B cell (primary cell): ENCODE measurements around the gene SEMA3A. TPM values are rescaled to one million over a fixed set of nuclear protein-coding genes. Genes with fewer than 3 reads are reported as not detected.

ENCODE experiments used
- ATAC-seq: fragments of 200-7000 bp; cut with Tn5 transposase; one replicate; pipeline ENCODE4 v1.10.0; 2021; ENCODE audit warnings: low read depth, mild to moderate bottlenecking, moderate number of reproducible peaks, moderate library complexity
- CTCF ChIA-PET: fragments of 350-600 bp; sonication (Branson Sonifier 250); formaldehyde crosslinking; loops from one replicate; lab custom pipeline; 2021; ENCODE audit warnings: antibody characterized with exemption, inconsistent platforms; lab: Charles Lee
- POLR2A ChIA-PET: fragments of 350-600 bp; sonication (Branson Sonifier 250); formaldehyde crosslinking; loops from one replicate; lab custom pipeline; 2021; ENCODE audit warnings: antibody characterized with exemption; lab: Charles Lee
- DNase-seq: peaks from one replicate; pipeline ENCODE4 v3.0.0; 2013
- H2AFZ ChIP-seq: 2 replicates; pipeline ENCODE4 v1.6.1; 2012; ENCODE audit warnings: mild to moderate bottlenecking, low read depth, low read length; ENCODE audit not compliant: insufficient read depth, poor library complexity, severe bottlenecking
- H3K27ac ChIP-seq, 2 donors: 1 replicate in 1 of 2; 2 replicates in 1 of 2; pipeline ENCODE4 v1.5.1; 2012 to 2013; ENCODE audit warnings: low read length in 2 of 2, mild to moderate bottlenecking in 2 of 2, moderate library complexity in 1 of 2
- H3K27me3 ChIP-seq, 4 experiments: fragments of 200-600 bp in 1 of 4; sonication (generic) in 1 of 4; replicated peaks in 1 of 4; 1 replicate in 2 of 4; 2 replicates in 2 of 4; pipeline versions ENCODE4 v1.6.1 to v1.7.0; 2013 to 2016; ENCODE audit warnings: low read length in 3 of 4, mild to moderate bottlenecking in 2 of 4, mixed read lengths in 1 of 4, moderate library complexity in 1 of 4; ENCODE audit not compliant: insufficient read depth in 4 of 4, control insufficient read depth in 3 of 4; ENCODE audit errors: control extremely low read depth in 1 of 4
- H3K36me3 ChIP-seq, 2 experiments: replicated peaks in 1 of 2; 1 replicate in 1 of 2; 2 replicates in 1 of 2; pipeline versions ENCODE4 v1.6.1 to v1.7.1; 2013; ENCODE audit warnings: low read length in 1 of 2; ENCODE audit not compliant: insufficient read depth in 2 of 2, control insufficient read depth in 1 of 2; ENCODE audit errors: control extremely low read depth in 1 of 2, extremely low read depth in 1 of 2
- H3K4me1 ChIP-seq, 2 donors: fragments of 200-600 bp in 1 of 2; sonication (generic) in 1 of 2; 1 replicate in 1 of 2; 2 replicates in 1 of 2; pipeline versions ENCODE4 v1.5.1 to v1.6.1; 2013 to 2017; ENCODE audit warnings: low read length in 2 of 2; ENCODE audit not compliant: control insufficient read depth in 2 of 2, insufficient read depth in 2 of 2
- H3K4me2 ChIP-seq: replicated peaks from 2 replicates; pipeline ENCODE3; 2012; ENCODE audit warnings: mild to moderate bottlenecking, low read depth, low read length; ENCODE audit not compliant: poor library complexity, severe bottlenecking
- H3K4me3 ChIP-seq, 5 experiments: fragments of 200-600 bp in 1 of 5; sonication (generic) in 1 of 5; 1 replicate in 3 of 5; 2 replicates in 2 of 5; pipeline versions ENCODE4 v1.5.1 to v1.7.0; 2011 to 2016; ENCODE audit warnings: low read length in 4 of 5, mild to moderate bottlenecking in 4 of 5, low read depth in 2 of 5, control low read depth in 1 of 5, moderate library complexity in 1 of 5; ENCODE audit not compliant: insufficient read depth in 1 of 5; ENCODE audit errors: control extremely low read depth in 1 of 5, extremely low read depth in 1 of 5
- H3K79me2 ChIP-seq: fragments of 200-600 bp; sonication (generic); one replicate; pipeline ENCODE4 v1.6.0; 2016; ENCODE audit warnings: low read length; ENCODE audit not compliant: control insufficient read depth, insufficient read depth
- H3K9ac ChIP-seq: fragments of 200-600 bp; sonication (generic); 2 replicates; pipeline ENCODE4 v1.6.1; 2017; ENCODE audit warnings: mild to moderate bottlenecking, low read length, moderate library complexity
- H3K9me3 ChIP-seq, 3 donors: one replicate each; pipeline versions ENCODE4 v1.6.1 to v1.7.1; 2013; ENCODE audit warnings: low read length in 2 of 3; ENCODE audit not compliant: control insufficient read depth in 2 of 3, insufficient read depth in 1 of 3; ENCODE audit errors: control extremely low read depth in 1 of 3
- H4K20me1 ChIP-seq: 2 replicates; pipeline ENCODE4 v1.6.0; 2012; ENCODE audit warnings: mild to moderate bottlenecking, low read length; ENCODE audit not compliant: insufficient read depth, control insufficient read depth, poor library complexity, severe bottlenecking
- H3K27ac Mint-ChIP-seq: one replicate; pipeline ENCODE4 v1.8.0; 2021; ENCODE audit warnings: mixed read lengths
- H3K27me3 Mint-ChIP-seq: one replicate; pipeline ENCODE4 v1.8.0; 2021; ENCODE audit warnings: mixed read lengths
- H3K4me1 Mint-ChIP-seq: one replicate; pipeline ENCODE4 v1.8.0; 2021; ENCODE audit warnings: mixed read lengths
- H3K4me3 Mint-ChIP-seq: one replicate; pipeline ENCODE4 v1.8.0; 2021; ENCODE audit warnings: mixed read lengths
- H3K9me3 Mint-ChIP-seq: one replicate; pipeline ENCODE4 v1.8.0; 2022; ENCODE audit warnings: mixed read lengths; ENCODE audit not compliant: insufficient read depth
- CTCF ChIP-seq: fragments of 200-600 bp; IDR thresholded peaks from one replicate; pipeline ENCODE4 v1.8.0; 2022; ENCODE audit warnings: antibody characterized with exemption, mild to moderate bottlenecking
- EZH2 ChIP-seq: IDR thresholded peaks from 2 replicates; pipeline ENCODE4 v1.6.1; 2012; ENCODE audit warnings: borderline replicate concordance, low read depth, mild to moderate bottlenecking, moderate library complexity, low read length; ENCODE audit not compliant: insufficient read depth, poor library complexity, severe bottlenecking
- WGBS: methylation state at CpG from one replicate; pipeline ENCODE4 v1.1.5; 2013; ENCODE audit warnings: missing lambda C conversion rate; ENCODE audit not compliant: insufficient coverage; 5-methylcytosine and 5-hydroxymethylcytosine counted together
- intact Hi-C: fragments of 100-400 bp; cut with micrococcal nuclease; formaldehyde crosslinking; loops from one replicate; pipeline ENCODE4 v1.10.0; 2022
- polyA plus RNA-seq: library from polyadenylated mRNA; depleted of rRNA; stranded (reverse); fragments of >200 nt; gene quantifications from 2 replicates; pipeline ENCODE4 v1.2.3, GENCODE V29; 2012
- total RNA-seq, 2 donors: library from RNA; stranded (reverse); fragments of 120-200 nt in 1 of 2; gene quantifications; 1 replicate in 1 of 2; 2 replicates in 1 of 2; pipeline versions ENCODE4 v1.2.3 to v1.2.4, GENCODE V29; 2013 to 2022

Gene SEMA3A
- total and polyA plus RNA-seq, 2 donors (not counting 1 experiment from before 2014, with no cell fraction given): not detected

DNA sequence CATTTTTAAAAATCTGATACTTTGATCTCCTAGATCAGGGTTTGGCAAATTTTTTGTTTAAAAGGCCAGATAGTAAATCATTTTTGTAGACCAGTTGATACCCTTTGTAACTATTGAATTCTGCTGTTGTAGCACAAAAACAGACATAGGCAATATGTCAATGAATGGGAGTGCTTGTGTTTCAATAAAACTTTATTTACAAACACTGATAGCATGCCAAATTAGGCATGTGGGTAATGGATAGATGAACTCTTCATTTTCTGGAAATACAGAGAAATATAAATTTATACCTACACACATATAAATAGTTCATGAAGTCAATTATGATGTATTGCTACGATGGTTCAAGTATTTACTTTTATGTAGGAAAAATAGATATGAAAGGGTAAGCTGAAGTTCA is 60.4 kb downstream of the SEMA3A start:
- H3K9ac ChIP-seq: no peak overlapping the region
- Mint-ChIP-seq H3K27ac (no peak overlapping the region), H3K27me3 (no peaks in the 10 kb centered on the region), H3K9me3 (no peaks in the 10 kb centered on the region), H3K4me3 (no peak overlapping the region), H3K4me1 (no peaks in the 10 kb centered on the region)
- no peak overlapping the region for H3K4me3 ChIP-seq
- no peaks in the 10 kb centered on the region for H3K79me2 ChIP-seq
- H3K4me2 ChIP-seq: no peak overlapping the region
- no peak overlapping the region for H2AFZ ChIP-seq
- WGBS: no CpG with 5 or more reads among the region's 1 CpG
- no peaks in the 10 kb centered on the region for H4K20me1 ChIP-seq
- H3K4me1 ChIP-seq: no peaks in the 10 kb centered on the region
- no peaks in the 10 kb centered on the region for H3K36me3 ChIP-seq
- DNase-seq (no peak), ATAC-seq (no peak)
- H3K27ac ChIP-seq: no peak overlapping the region
- no peaks in the 10 kb centered on the region for H3K9me3 ChIP-seq
- TF ChIP-seq EZH2 (no peak), CTCF (no peak)
- POLR2A ChIA-PET: no interaction called here
- intact Hi-C loops: no loop called here
- no peaks in the 10 kb centered on the region for H3K27me3 ChIP-seq
- CTCF ChIA-PET: no interaction called here

- Histone ChIP-seq H3K36me3 (no peaks in the 10 kb centered on the region), H3K4me1 (no peaks in the 10 kb centered on the region), H3K9me3 (no peaks in the 10 kb centered on the region), H3K27ac (no peak overlapping the region), H3K27me3 (no peaks in the 10 kb centered on the region), H2AFZ (no peak overlapping the region), H3K9ac (no peak overlapping the region), H3K4me3 (no peak overlapping the region), H4K20me1 (no peaks in the 10 kb centered on the region), H3K4me2 (no peak overlapping the region), H3K79me2 (no peaks in the 10 kb centered on the region)
- Mint-ChIP-seq H3K4me1 (no peaks in the 10 kb centered on the region), H3K9me3 (no peaks in the 10 kb centered on the region), H3K27me3 (no peaks in the 10 kb centered on the region), H3K4me3 (no peak overlapping the region), H3K27ac (no peak overlapping the region)
- ChIA-PET POLR2A (no interaction called here), CTCF (no interaction called here)
- ATAC-seq (no peak), DNase-seq (no peak)
- intact Hi-C loops: no loop called here
- no CpG with 5 or more reads among the region's 2 CpGs for WGBS
- TF ChIP-seq EZH2 (no peak), CTCF (no peak)
Measured at GRCh38 chr7:84125654-84126053, 68.9 kb downstream of the SEMA3A start.
